Spleen (tissue), 7 donors: Measurements from ENCODE around the gene PCDHGB2.
"Not testable (repeated sequence)": the region's sequence is repeated elsewhere in the genome, so short reads cannot be mapped to it uniquely, and the experiment has no call there.

ENCODE experiments used
- CTCF ChIP-seq, 11 experiments: fragments of 200-600 bp in 7 of 11; fragments of 450-650 bp in 4 of 11; sonication (generic) in 4 of 11; IDR thresholded peaks in 8 of 11; conservative IDR thresholded peaks in 3 of 11; 1 replicate in 7 of 11; 2 replicates in 4 of 11; pipeline versions ENCODE4 v1.4.0 to v1.8.0; 2016 to 2021; ENCODE audit warnings: antibody characterized with exemption in 11 of 11, inconsistent platforms in 4 of 11, mild to moderate bottlenecking in 1 of 11
- POLR2A ChIP-seq, 3 donors: fragments of 450-650 bp; IDR thresholded peaks; one replicate each; pipeline ENCODE4 v1.5.1; 2017; ENCODE audit warnings: antibody characterized with exemption in 3 of 3, mild to moderate bottlenecking in 1 of 3
- POLR2AphosphoS5 ChIP-seq, 3 donors: sonication (generic); formaldehyde crosslinking; IDR thresholded peaks; one replicate each; pipeline ENCODE4 v1.5.1; 2017; ENCODE audit warnings: antibody characterized with exemption in 3 of 3
- donor health status: DM: no; HTN: no; CAD: no; lungs with moderate emphysema.
- donor health status: DM: no; HTN: no; CAD: no.
- donor health status: DM: no; HTN: no; CAD: no.

- not testable (repeated sequence) for TF ChIP-seq CTCF (IDR thresholded peaks at IDR 0.05 in 8 of 11, conservative IDR thresholded peaks at IDR 0.05 in 3 of 11); POLR2AphosphoS5 (IDR thresholded peaks at IDR 0.05); POLR2A (IDR thresholded peaks at IDR 0.05)
These were observed 42.8 kb upstream of the PCDHGB2 start for GRCh38 chr5:141316963-141317362.
